ENCODE results near the gene NR1H4.
"Not testable (repeated sequence)": the region's sequence is repeated elsewhere in the genome, so short reads cannot be mapped to it uniquely, and the experiment has no call there.

Gene NR1H4

DNA sequence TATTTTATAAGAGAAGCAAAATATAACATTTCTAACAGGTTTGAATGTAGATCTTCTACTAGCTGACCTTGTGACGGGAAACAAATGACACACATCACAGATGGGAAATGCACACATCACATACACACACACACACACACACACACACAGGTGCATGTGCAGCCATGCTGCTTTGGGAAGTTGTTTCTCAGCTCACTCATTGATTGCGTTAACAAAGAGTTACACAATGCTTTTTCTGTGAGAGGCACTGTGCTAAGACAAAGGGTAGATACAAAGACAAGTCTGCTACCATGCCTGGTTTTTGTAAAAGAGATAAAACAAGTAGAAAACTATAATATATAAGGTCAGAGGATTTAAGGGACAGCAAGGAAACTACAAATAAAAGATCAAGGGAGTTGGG is 1.3 kb upstream of the NR1H4 start:
- DNase-seq, result no peak

DNA sequence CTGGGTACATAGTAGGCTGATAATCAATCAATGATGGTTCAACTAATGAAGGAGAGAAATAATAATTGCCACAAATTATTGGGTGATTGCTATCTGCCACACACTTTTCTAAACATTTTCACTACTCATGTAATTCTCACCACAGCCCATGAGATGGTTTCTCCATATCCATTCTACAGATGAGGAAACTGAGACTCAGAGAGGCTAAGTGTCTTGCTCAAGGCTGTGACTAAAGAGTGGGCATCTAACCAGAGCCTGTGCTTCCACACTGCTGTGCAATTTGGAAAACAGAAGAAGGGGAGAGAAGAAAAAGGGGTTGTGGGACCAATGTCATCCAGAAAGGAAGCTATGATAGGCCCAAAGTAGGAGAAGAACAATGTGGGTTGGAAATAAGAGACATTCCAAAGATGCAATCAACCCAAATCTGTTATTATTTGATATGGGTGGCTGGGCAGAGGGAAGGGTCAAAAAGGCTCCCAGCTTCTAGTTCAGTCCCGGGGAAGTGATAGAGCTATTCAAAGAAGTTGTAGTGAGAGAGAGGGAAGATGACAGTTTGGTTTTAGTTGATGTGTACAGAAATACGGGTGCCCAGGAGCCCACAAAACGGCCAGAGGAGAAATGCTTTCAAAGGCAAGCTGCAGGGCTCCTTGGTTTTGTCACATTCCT is 483 bp upstream of the NR1H4 start:
- no peak for DNase-seq

DNA sequence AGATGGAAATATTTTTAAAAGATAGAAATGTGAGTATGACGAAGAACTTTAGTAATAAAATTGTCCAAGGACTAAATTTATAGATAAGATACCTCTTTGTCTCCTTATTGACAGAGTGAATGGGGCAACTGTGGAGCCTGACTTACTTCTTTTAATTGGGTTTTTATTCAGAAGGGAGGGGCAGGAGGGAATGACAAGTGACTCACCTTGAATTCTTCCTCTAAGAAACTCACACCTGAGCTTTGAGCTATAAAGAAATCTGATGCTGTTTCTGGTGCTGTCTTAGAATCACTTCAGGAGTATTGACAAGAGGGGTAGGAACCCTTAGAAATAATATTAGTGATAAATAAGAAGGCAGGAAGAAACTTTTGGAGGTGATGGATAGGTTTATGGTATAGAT is 951 bp downstream of the NR1H4 start:
- DNase-seq, result no peak

DNA sequence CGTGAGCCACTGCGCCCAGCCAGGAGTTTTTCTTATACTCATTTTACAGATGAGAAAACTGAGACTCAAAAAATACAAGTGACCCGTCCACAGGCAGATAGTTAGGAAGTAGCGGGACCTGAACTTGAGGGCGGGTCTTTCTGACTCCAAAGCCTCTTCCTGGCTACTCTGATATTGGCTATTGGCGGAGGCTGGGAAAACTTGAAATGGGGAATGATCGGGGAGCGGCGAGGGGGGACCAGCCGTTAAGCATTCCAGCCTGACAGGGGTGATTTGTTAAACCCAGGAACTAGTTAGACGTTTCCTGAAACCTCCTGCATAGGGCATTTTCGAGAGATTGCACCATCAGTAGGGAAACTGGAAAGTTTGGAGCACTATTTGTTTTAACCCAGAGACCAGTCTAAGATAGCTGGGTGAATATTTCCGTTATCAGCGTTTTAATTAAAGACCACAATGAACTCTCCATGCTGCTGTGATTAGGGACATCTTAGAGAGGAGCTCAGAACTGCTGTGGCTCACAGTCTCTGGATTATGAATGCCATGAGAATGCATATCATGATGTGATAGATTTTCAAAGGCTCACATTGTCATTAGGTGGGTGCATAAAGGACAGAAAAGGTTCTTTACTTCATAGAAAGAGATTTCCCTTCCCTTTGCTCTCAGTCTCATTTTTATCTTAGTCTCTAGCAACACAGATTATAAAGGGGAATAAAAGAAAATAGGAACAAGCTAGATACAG is 2.5 kb downstream of the NR1H4 start:
- DNase-seq, result no peak

DNA sequence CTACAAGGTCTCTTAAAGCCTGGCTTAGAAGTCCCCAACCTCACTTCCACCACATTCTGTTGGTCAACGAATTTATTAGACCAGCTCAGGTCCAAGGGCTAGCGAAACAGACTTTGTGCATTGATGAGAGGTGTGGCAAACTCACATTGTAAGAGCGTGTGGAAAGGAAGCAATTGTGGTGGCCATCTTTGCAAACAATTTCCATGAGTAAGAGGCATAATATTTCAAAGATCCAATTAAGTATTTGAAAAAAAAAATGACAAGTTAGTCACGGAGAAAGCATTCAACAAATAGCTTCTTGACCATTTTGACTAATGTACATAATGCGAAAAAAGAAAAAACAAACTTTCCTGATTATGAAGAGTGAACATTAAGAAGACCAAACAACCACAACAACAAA is 7.4 kb downstream of the NR1H4 start:
- DNase-seq, result no peak

DNA sequence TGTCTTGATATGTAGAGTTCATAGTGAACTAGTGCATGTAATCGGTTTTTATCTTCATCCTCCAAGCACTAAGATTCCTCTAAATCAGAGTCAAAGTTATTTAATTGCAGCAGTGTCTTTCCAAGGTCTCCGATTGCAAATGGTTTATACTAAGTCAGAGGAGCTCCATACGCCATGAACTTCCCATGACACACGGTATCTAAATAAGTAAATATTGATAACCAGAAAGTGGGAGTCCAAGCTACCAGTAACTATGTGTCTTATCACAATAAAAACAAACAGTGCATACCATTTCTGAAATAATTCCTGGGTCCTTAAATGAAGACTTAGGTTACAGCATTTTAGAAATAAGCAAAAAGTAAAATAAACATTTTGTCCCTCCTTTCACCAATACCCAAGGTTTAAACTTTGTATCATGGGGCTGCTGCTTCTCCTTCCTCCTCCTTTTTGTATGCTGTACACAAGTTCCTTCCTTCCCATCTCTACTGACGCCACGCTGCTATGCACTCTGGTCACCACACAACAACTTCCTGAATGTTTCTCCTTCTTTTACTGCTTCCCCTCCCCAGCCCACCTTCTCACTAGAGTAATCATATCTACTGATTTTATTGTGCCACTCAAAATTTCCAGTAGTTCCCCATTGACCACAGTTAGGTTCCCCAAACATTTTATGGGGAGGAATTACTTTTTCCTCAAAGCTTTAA is 10.7 kb downstream of the NR1H4 start:
- no peak for DNase-seq

DNA sequence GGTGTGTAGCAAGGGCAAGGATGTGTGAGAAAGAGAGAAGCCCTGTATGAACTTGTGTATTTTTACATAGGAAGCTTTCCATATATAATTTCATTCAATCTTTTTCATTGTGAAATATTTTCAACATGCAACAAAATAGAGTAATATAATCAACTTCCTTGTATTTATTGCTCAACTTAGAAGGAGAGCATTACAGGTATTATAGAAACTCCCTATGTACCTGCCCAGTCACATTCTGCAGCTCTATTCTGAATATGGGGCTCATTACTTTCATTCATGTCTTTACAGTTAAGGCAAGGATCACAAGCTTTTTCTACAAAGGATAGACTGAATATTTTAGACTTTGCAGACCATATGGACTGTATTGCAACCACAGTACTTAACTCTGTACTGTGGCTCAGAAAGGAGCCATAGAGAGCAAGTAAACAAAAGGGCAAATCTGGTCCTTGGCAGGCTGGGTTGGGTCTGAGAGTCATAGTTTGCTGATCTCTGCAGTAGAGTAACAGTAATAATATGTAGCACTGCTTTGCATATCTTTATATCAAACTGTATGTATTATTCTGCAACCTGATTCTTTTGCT is 11.3 kb downstream of the NR1H4 start:
- DNase-seq, result no peak

DNA sequence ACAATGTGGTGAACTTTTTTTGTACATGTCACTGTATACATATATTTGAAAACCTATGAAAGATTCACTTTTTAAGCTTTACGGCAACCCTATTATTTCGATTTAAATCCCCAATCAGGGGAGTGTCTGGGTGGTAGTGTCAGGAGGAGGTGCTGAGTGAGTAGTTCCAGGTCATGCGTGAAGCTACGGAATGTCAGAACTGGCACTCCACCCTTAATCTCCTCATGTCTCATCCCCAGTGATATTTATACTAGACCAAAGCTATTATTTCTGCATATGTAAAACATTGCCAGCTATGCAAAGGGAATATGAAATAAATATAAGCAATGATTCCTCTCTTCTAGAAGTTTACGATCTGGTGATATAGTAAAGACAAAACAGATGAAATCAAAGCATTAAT is 12.3 kb downstream of the NR1H4 start:
- no peak for DNase-seq

DNA sequence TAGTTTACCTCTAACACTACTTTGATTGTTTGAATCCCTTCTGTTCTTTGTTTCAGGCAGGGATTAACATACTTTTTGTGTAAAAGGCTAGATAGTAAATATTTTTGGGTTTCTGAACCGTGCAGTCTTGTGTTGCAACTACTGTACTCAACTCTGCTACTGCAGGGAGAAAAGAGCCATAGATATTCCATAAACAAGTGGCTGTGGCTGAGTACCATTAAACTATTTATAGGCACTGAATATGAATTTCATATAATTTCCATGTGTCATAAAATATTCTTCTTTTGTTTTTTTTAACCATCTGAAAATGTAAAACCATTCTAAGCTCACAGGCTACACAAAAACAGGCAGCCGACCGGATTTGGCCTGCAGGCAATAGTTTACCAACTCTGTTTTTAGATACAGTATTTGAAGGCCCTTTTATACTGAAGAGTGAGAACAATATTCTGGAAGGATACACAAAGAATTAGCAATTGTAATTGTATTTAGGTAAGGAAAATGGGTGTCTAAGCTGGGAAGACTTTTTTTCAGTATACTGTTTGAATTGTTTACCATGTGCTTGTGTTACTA is 15.7 kb downstream of the NR1H4 start:
- DNase-seq, result no peak

DNA sequence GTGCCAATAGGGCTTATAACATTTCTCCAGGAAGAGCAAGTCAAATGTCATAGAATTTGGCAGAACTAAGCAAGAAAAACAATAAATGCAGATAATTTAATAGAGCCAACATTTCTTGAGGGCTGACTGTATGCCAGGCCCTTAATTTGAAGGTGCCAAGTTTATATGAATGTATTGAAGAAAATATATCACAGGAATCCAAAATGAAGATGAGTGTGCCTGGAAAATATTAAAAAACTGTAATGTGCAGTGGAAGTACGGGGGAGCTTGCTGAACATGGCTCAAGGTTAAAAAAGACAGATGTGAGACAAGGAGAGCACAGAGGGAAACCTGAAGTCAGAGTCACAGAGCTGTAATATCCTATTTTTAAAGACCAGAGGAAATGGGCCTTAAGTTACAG is 16.4 kb downstream of the NR1H4 start:
- DNase-seq, result no peak

DNA sequence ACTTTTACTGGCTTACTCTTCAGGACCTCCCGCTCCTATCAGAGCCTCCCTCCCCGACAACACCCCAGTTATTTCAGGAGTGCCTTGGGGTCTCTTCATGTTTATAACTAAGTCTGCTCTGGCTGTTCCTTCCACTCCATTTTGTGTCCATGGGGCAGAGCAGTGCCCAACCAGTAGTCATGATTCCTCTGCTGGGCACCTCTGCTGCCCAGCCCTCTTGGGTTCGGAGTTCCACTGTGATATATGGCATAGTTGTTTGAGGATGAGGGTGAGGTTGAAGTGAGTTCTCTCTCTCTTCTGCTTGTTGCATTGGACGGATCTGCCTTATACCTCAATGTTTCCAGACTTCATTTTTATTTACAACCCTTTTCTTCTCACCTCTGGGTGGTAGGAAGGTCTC is 17.4 kb downstream of the NR1H4 start:
- no peak for DNase-seq

DNA sequence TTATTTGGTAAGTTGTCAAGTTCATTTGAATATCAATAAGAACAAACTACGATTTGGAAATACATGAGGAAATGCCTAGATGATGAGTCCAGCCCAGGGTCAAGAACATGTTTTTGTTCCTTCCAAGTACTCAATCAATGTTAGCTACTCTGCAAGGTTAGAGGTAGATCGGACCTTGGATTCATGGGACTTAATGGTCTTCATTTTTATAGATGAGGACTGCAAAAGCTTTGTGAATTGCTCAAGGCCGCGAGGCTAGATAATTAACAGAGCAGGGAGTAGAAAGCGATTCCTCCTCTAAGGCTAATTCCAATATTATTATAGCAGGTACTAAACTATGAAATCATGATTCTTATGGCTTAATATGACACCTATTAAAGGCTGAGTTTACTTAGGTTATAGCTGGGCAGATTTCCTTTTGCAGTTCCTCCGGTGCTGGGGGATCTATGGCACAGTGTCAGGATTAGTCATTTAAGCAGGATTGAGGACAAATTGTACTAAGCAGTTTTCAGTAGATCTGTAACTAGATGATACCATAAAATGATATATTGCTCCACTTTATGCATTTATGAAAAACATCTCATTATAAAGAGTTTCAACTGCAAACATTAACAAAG is 19.8 kb downstream of the NR1H4 start:
- no peak for DNase-seq

DNA sequence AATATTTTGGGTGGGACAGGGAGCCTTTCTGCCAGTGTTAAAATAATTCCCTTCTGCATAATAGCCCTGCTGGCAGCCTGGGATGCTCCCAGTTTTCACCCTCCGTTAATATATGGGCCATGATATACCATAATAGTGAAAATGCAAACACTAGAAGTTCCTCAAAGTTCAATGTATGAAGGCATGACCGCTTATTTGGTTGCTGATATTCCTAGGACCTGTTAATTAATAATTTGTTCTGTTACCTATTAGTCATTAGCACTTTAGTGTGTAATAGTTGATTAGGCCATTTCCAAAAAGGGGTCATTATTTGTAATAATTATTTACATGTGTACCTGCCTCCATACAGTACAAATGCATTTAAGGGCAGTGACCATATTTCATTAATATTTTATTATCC is 20.4 kb downstream of the NR1H4 start:
- no peak for DNase-seq

DNA sequence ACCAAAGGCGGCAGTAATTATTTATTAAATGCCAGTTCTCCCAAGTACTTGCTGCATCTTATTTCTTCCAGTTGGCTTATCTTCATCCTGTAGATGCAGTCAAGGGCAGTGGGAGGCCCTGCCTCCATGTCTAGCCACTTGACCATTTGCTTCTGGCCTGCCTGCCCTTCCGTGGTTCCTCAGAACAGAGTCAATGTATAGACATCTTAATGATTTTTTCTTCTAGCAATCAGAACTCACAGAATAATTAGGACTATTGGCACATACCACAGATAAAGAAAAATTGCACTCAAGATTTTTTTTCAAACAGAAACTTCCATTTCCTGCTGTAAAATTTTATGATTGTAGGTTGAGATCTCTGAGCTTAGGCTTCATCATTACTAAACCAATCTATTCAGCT is 20.9 kb downstream of the NR1H4 start:
- no peak for DNase-seq

DNA sequence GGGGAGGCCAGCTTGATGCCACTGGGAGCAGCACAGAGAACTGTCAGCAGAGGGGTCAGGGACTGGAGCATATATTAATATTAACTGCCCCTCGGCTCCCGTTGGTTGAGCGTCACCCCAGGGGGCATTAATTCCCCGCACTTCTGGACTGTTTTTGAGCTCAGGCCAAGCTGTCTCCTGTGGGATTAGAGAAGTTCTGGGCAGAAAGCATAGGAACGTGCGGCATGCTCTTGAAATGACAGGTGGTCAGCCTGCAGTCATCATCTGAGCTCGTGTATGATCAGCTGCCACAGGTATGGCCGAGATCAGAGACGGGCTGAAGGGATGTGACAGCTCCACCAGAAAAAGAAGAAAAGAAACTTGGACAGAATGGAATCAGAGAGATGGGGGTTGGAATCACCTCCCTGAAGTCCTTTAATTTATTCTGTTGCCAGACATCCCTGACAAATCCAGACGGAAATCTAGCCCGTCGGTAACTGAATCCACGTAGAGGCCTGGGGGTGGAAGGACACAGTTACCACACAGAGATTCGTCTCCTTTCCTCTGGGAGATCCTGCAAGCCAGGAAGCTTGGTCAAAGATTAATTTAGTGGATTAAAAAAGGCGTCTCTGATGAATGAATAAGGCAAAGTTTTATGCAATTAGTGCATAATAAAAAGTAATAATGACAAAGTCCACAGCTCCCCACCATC is 23.6 kb downstream of the NR1H4 start:
- DNase-seq, result no peak

DNA sequence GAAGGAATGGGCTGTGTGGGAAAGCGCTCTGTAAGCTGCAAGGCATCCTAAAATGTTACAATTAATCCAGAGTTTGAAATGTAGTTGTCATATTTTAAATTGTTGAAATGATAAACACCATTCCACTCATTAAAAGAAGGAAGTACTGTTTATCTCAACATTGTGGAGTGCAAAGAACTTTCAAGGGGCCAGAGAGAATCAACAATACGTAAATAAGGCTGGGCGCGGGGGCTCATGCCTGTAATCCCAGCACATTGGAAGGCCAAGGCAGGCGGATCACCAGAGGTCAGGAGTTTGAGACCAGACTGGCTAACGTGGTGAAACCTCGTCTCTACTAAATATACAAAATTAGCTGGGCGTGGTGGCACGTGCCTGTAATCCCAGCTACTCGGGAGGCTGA is 24.5 kb downstream of the NR1H4 start:
- no peak for DNase-seq

DNA sequence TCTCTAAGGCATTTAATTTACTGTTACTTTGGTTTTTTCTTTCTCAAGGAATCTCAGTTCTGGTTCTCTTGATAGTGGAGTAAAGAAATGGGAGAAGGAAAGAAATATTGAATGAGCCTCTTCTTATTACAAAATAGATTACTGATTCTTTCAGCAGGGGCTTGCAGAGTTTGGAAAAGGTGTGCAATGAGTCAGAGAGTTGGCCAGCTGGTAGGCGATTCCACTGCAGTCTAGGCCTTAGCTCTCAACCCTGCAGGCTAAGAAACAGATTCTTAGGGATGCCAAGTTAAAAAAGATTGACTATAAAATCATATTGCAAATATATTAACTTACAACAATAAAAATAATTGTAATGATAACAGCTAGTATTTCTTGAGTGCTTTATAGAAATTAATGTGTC is 25.8 kb downstream of the NR1H4 start:
- DNase-seq, result no peak

DNA sequence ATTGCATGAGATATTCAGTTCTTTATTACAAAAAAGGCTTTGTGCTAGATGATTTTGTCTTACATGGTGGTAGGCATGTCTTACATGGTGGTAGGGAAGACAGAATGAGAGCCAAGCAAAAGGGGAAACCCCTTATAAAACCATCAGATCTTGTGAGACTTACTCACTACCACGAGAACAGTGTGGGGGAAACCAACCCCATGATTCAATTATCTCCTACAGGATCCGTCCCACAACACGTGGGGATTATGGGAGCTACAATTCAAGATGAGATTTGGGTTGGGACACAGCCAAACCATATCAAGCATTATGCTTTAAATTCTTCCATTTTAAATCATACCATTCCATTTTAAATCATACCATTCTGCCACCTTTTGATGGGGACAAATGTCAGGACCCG is 29.1 kb downstream of the NR1H4 start:
- DNase-seq, result not testable (repeated sequence)

DNA sequence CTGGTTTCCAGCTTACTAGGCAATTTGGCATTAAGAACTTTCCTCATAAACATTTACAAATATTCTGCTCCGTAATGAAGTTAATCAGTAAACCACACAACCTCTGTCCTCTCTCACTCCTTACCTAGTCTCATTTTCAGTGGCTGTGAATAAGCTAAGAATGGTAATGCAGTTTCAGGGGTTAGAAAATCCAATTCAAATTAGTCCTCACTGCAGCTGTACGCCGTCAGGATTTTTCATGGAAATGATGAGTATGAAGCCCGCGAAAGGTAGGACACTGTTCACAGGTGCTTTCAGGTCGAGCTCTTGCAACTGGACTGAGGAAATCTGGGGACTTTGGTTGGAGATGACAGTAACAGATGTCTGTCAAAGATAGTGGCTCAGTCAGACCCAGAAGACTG is 29.6 kb downstream of the NR1H4 start:
- no peak for DNase-seq

DNA sequence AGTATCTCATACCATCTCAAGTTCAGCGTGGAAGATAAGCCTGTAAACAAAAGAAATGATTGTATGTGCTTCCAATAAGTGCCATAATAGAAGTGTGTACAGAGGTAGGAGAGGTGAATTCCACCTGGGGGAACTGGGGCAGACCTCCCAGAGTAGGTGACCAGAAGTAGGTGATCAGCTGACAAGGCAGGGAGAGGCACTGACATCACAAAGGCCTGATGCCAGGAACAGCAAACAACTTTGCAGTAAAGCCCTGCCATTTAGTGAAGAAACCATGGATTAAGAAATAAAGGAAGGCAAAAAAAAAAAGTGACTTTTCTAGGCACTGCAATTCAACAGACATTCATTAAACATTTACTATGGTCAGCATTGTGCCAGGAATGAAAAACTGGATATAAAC is 31.1 kb downstream of the NR1H4 start:
- no peak for DNase-seq

DNA sequence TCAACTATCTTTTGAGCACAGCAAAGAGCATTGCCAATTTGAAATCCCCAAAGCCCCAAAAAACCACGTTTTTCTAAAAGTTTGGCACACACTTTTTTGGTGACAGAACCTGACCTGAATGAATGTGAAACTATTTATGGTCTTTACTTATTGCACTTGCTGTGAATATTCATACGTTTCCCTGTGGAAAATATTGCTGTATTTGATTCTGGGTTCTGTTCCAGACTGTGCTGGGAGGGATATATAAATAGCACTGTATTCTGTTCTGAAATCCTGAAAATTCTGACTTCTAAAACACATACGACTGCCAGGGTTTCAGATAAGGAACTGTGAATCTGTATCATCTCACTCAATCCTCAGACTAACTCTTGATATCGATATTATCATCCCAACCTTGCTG is 35.1 kb downstream of the NR1H4 start:
- no peak for DNase-seq
